Measurements from ENCODE around the gene KPNA6. TPM values are rescaled to one million over a fixed set of nuclear protein-coding genes. Genes with fewer than 3 reads are reported as not detected.
"Not testable (repeated sequence)": the region's sequence is repeated elsewhere in the genome, so short reads cannot be mapped to it uniquely, and the experiment has no call there.

Gene KPNA6
- total and polyA plus RNA-seq, 2 experiments from 2014 or later, result 33.8 to 45.7 TPM

DNA sequence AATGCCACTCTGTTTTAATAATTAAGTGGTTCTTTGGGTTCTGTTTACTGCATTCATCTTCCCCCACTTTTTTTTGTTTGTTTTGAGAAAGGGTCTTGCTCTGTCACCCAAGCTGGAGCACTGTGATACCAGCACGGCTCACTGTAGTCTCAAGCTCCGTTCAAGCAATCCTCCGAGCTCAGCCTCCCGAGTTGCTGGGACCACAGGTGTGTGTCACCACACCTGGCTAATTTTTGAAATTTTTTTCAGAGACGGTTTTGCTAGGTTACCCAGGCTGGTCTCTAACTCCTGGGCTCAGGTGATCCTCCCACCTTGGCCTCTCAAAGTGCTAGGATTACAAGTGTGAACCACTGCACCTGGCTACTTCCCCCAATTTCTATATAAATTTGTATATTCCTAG is 29.3 kb downstream of the KPNA6 start:
- H3K4me3 ChIP-seq, result no peak overlapping the region
- TF ChIP-seq, protein P1, sequence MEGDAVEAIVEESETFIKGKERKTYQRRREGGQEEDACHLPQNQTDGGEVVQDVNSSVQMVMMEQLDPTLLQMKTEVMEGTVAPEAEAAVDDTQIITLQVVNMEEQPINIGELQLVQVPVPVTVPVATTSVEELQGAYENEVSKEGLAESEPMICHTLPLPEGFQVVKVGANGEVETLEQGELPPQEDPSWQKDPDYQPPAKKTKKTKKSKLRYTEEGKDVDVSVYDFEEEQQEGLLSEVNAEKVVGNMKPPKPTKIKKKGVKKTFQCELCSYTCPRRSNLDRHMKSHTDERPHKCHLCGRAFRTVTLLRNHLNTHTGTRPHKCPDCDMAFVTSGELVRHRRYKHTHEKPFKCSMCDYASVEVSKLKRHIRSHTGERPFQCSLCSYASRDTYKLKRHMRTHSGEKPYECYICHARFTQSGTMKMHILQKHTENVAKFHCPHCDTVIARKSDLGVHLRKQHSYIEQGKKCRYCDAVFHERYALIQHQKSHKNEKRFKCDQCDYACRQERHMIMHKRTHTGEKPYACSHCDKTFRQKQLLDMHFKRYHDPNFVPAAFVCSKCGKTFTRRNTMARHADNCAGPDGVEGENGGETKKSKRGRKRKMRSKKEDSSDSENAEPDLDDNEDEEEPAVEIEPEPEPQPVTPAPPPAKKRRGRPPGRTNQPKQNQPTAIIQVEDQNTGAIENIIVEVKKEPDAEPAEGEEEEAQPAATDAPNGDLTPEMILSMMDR (IDR thresholded peaks at IDR 0.05; ENCODE audit: low read depth, low read length), result no peak
- H3K9me3 ChIP-seq (ENCODE audit: low read depth), result no peaks in the 10 kb centered on the region
- no peak overlapping the region for H3K27ac ChIP-seq
- H3K4me1 ChIP-seq (ENCODE audit: low read depth), result no peaks in the 10 kb centered on the region
- no peaks in the 10 kb centered on the region for H3K36me3 ChIP-seq
- no peak for DNase-seq (ENCODE audit: low read depth in 1 of 2, low spot score in 1 of 2)
- H3K27me3 ChIP-seq, result no peaks in the 10 kb centered on the region

GRCh38 chr1:32138965-32139364 is 31.1 kb downstream of the KPNA6 start:
- TF ChIP-seq, protein P1 (IDR thresholded peaks at IDR 0.05; ENCODE audit: low read depth, low read length), result no peak
- no peak overlapping the region for H3K4me3 ChIP-seq
- peak in 1 of 2 donors; percentile 36 for DNase-seq (ENCODE audit: low read depth in 1 of 2, low spot score in 1 of 2)
- H3K36me3 ChIP-seq, result no peaks in the 10 kb centered on the region
- H3K4me1 ChIP-seq (ENCODE audit: low read depth), result peaks cover 3% of the 10 kb centered on the region
- no peaks in the 10 kb centered on the region for H3K9me3 ChIP-seq (ENCODE audit: low read depth)
- H3K27me3 ChIP-seq, result no peaks in the 10 kb centered on the region
- H3K27ac ChIP-seq, result no peak overlapping the region

GRCh38 chr1:32142446-32143301 is 34.8 kb downstream of the KPNA6 start:
- TF ChIP-seq, protein P1 (IDR thresholded peaks at IDR 0.05; ENCODE audit: low read depth, low read length), result no peak

GRCh38 chr1:32143302-32143695 is 35.4 kb downstream of the KPNA6 start:
- not testable (repeated sequence) for DNase-seq (ENCODE audit: low read depth in 1 of 2, low spot score in 1 of 2); H3K27me3 ChIP-seq; H3K36me3 ChIP-seq; H3K9me3 ChIP-seq (ENCODE audit: low read depth); H3K4me1 ChIP-seq (ENCODE audit: low read depth); H3K4me3 ChIP-seq; H3K27ac ChIP-seq

More at GRCh38 chr1:32142446-32143301, 34.8 kb downstream of the KPNA6 start:
- H3K27me3 ChIP-seq, result no peaks in the 10 kb centered on the region
- no peaks in the 10 kb centered on the region for H3K9me3 ChIP-seq (ENCODE audit: low read depth)
- no peak overlapping the region for H3K4me3 ChIP-seq
- H3K27ac ChIP-seq, result peak overlapping the region; percentile 69
- DNase-seq (ENCODE audit: low read depth in 1 of 2, low spot score in 1 of 2), result peak; percentile 11 to 80
- no peaks in the 10 kb centered on the region for H3K36me3 ChIP-seq
- peaks cover 3% of the 10 kb centered on the region for H3K4me1 ChIP-seq (ENCODE audit: low read depth)

DNA sequence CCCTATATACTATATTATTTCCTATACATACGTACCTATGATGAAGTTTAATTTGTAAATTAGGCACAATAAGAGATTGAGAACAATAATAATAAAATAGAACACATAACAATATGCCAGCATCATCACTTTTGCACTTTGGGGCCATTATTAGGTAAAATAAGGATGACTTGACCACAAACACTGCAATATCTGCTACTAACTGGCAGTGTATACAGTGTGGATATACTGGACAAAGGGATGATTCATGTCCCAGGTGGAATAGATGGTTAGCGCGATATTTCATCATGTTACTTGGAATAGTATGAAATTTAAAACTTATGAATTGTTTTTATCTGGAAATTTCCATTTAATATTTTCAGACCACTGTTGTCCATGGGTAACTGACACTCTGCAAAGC is 36.2 kb downstream of the KPNA6 start:
- Histone ChIP-seq H3K27me3 (no peaks in the 10 kb centered on the region), H3K4me1 (ENCODE audit: low read depth) (peaks cover 3% of the 10 kb centered on the region), H3K27ac (no peak overlapping the region), H3K9me3 (ENCODE audit: low read depth) (no peaks in the 10 kb centered on the region), H3K36me3 (no peaks in the 10 kb centered on the region), H3K4me3 (no peak overlapping the region)
- TF ChIP-seq, protein P1 (IDR thresholded peaks at IDR 0.05; ENCODE audit: low read depth, low read length), result no peak
- DNase-seq (ENCODE audit: low read depth in 1 of 2, low spot score in 1 of 2), result no peak

- not testable (repeated sequence) for DNase-seq (ENCODE audit: low read depth in 1 of 2, low spot score in 1 of 2); H3K27ac ChIP-seq; H3K4me3 ChIP-seq; H3K36me3 ChIP-seq; H3K9me3 ChIP-seq (ENCODE audit: low read depth); H3K27me3 ChIP-seq
- H3K4me1 ChIP-seq (ENCODE audit: low read depth), result peaks cover 12% of the 10 kb centered on the region
Observed at GRCh38 chr1:32147799-32148198, 39.9 kb downstream of the KPNA6 start.

Data from cardiac muscle cell (in vitro differentiated cells and primary cell).